SK-N-MC (cell line): ENCODE measurements around the gene DDX17.

Experiments used
- EZH2 ChIP-seq: fragments of 200-600 bp; sonication (generic); IDR thresholded peaks from one replicate; pipeline ENCODE4 v1.6.1; 2017; ENCODE audit warnings: antibody characterized with exemption
- POLR2AphosphoS5 ChIP-seq: IDR thresholded peaks from 2 replicates; pipeline ENCODE4 v1.6.1; 2012; ENCODE audit warnings: mild to moderate bottlenecking, low read depth, low read length, borderline replicate concordance

GRCh38 chr22:38441620-38442287 is 64.4 kb downstream of the DDX17 start:
- TF ChIP-seq EZH2 (no peak), POLR2AphosphoS5 (no peak)
